ENCODE measurements around the gene TSPYL2.

TSPYL2 gene

GRCh38 chrX:53093177-53093655 is 11.0 kb downstream of the TSPYL2 start:
- peaks cover 44% of the 10 kb centered on the region for H3K9me3 Mint-ChIP-seq
- TF ChIP-seq, protein P1, sequence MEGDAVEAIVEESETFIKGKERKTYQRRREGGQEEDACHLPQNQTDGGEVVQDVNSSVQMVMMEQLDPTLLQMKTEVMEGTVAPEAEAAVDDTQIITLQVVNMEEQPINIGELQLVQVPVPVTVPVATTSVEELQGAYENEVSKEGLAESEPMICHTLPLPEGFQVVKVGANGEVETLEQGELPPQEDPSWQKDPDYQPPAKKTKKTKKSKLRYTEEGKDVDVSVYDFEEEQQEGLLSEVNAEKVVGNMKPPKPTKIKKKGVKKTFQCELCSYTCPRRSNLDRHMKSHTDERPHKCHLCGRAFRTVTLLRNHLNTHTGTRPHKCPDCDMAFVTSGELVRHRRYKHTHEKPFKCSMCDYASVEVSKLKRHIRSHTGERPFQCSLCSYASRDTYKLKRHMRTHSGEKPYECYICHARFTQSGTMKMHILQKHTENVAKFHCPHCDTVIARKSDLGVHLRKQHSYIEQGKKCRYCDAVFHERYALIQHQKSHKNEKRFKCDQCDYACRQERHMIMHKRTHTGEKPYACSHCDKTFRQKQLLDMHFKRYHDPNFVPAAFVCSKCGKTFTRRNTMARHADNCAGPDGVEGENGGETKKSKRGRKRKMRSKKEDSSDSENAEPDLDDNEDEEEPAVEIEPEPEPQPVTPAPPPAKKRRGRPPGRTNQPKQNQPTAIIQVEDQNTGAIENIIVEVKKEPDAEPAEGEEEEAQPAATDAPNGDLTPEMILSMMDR (IDR thresholded peaks at IDR 0.05): peak; percentile 30
- peak overlapping the region; percentile 89 for H3K4me3 Mint-ChIP-seq
- H3K27ac Mint-ChIP-seq: peak overlapping the region; percentile 88
- H3K27me3 Mint-ChIP-seq (ENCODE audit: low read depth, poor library complexity): peaks cover 3% of the 10 kb centered on the region
- peak; percentile 74 for DNase-seq
- H3K4me1 Mint-ChIP-seq: peaks cover 40% of the 10 kb centered on the region
- no peaks in the 10 kb centered on the region for H3K36me3 Mint-ChIP-seq (ENCODE audit: low read depth)

DNA sequence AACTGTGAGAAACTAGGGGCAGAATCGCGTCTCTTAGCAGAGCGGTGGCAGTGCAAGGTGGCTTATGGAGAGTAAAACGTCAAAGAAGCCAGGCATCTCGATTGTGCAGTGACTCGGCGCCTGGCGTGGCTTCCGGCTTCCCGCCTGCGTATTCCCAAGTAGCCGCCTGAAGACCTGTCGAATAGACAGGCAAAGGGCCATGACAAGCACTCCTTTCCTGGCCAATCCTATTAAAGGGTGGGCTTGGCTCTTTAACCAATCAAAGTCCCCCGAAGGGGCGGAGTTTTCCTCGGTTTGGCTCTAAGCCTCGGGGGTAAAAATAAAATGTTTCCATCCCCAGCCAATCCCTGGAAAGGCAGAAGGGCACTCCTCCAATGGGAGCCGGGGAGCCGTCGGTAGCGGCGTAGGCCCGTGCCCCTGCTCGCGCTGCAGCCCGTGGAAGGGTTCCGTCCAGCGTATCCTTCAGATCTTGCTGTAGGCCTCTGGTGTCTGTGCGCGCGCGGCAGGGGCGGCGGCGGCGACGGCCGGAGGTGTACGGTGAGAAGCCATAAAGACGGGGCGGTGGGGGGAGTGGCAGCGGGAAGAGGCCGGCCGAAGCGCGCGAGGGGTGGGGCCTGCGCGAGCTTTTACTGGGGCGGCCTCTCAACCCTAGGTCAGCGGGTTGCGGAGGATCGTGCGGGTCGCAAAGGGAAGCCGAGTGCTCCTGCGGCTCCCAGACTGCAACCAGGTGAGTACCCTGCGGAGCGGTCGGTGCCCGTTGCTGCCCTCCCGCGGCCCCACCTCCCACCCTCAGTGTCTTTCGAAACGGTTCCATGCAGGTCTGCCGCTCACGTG is 11.8 kb downstream of the TSPYL2 start, which contains the start of gene KANTR:
KANTR (plus strand) TSS at position 395 of the 834 bp plus-strand sequence. CDS start 30,131 bp downstream, outside the sequence.
- Mint-ChIP-seq H3K36me3 (ENCODE audit: low read depth) (no peaks in the 10 kb centered on the region), H3K4me1 (peaks cover 32% of the 10 kb centered on the region), H3K27me3 (ENCODE audit: low read depth, poor library complexity) (peaks cover under 1% of the 10 kb centered on the region), H3K4me3 (peak within 1 kb of the TSS; percentile 89), H3K9me3 (peaks cover 46% of the 10 kb centered on the region), H3K27ac (peak within 1 kb of the TSS; percentile 88)
- TF ChIP-seq, protein P1 (IDR thresholded peaks at IDR 0.05): no peak
- peak; percentile 81 for DNase-seq

GRCh38 chrX:53094582-53094905 is 12.4 kb downstream of the TSPYL2 start:
- H3K27me3 Mint-ChIP-seq (ENCODE audit: low read depth, poor library complexity): no peaks in the 10 kb centered on the region
- peaks cover 27% of the 10 kb centered on the region for H3K4me1 Mint-ChIP-seq
- peak overlapping the region; percentile 89 for H3K4me3 Mint-ChIP-seq
- H3K36me3 Mint-ChIP-seq (ENCODE audit: low read depth): peaks cover 5% of the 10 kb centered on the region
- H3K27ac Mint-ChIP-seq: peak overlapping the region; percentile 81
- TF ChIP-seq, protein P1 (IDR thresholded peaks at IDR 0.05): no peak
- no peak for DNase-seq
- peaks cover 44% of the 10 kb centered on the region for H3K9me3 Mint-ChIP-seq

DNA sequence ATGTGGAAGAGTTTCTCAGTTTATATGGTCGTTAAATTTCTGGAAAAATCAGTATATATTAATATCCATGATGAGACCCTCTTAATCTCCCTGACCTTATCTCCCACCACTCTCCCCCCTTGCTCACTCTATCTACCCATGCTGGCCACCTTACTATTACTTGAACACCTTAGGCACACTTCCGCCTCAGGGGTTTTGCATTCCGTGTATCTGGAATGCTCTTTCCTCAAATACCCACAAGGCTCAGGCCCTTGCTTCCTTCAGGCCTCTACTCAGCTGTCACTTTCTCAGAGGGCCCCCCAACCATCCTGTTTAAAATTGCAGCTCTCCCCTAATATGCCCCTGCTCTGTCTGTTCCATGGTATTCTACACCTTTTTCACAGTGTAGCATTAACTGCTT is 13.6 kb downstream of the TSPYL2 start:
- peaks cover 19% of the 10 kb centered on the region for H3K4me1 Mint-ChIP-seq

GRCh38 chrX:53114864-53115549 is 32.8 kb downstream of the TSPYL2 start:
- no peak overlapping the region for H3K4me3 Mint-ChIP-seq
- H3K4me1 Mint-ChIP-seq: peaks cover 7% of the 10 kb centered on the region
- H3K36me3 Mint-ChIP-seq (ENCODE audit: low read depth): peaks cover 42% of the 10 kb centered on the region
- peaks cover 4% of the 10 kb centered on the region for H3K27me3 Mint-ChIP-seq (ENCODE audit: low read depth, poor library complexity)
- no peak for DNase-seq
- TF ChIP-seq, protein P1 (IDR thresholded peaks at IDR 0.05): no peak
- peaks cover 38% of the 10 kb centered on the region for H3K9me3 Mint-ChIP-seq
- no peak overlapping the region for H3K27ac Mint-ChIP-seq

More for the DNA sequence above, 13.6 kb downstream of the TSPYL2 start:
- H3K27me3 Mint-ChIP-seq (ENCODE audit: low read depth, poor library complexity): no peaks in the 10 kb centered on the region
- no peak overlapping the region for H3K27ac Mint-ChIP-seq
- peaks cover 10% of the 10 kb centered on the region for H3K36me3 Mint-ChIP-seq (ENCODE audit: low read depth)
- DNase-seq: no peak
- TF ChIP-seq, protein P1 (IDR thresholded peaks at IDR 0.05): no peak
- H3K4me3 Mint-ChIP-seq: peak overlapping the region; percentile 48
- H3K9me3 Mint-ChIP-seq: peaks cover 34% of the 10 kb centered on the region
